ENCODE measurements around the gene TBC1D5.

Gene TBC1D5

GRCh38 chr3:17278006-17278405, 464.4 kb downstream of the TBC1D5 start:
- in situ Hi-C loops (cut with MboI; ENCODE audit: low pct_unique_long_range_greater_than_20kb, low sequenced_read_pairs, unreplicated experiment), result no loop called here
- TF ChIP-seq, protein P1, sequence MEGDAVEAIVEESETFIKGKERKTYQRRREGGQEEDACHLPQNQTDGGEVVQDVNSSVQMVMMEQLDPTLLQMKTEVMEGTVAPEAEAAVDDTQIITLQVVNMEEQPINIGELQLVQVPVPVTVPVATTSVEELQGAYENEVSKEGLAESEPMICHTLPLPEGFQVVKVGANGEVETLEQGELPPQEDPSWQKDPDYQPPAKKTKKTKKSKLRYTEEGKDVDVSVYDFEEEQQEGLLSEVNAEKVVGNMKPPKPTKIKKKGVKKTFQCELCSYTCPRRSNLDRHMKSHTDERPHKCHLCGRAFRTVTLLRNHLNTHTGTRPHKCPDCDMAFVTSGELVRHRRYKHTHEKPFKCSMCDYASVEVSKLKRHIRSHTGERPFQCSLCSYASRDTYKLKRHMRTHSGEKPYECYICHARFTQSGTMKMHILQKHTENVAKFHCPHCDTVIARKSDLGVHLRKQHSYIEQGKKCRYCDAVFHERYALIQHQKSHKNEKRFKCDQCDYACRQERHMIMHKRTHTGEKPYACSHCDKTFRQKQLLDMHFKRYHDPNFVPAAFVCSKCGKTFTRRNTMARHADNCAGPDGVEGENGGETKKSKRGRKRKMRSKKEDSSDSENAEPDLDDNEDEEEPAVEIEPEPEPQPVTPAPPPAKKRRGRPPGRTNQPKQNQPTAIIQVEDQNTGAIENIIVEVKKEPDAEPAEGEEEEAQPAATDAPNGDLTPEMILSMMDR (IDR thresholded peaks at IDR 0.05; ENCODE audit: extremely low read depth, insufficient read depth, missing control alignments), result no peak
- DNase-seq (ENCODE audit: low spot score), result no peak

DNA sequence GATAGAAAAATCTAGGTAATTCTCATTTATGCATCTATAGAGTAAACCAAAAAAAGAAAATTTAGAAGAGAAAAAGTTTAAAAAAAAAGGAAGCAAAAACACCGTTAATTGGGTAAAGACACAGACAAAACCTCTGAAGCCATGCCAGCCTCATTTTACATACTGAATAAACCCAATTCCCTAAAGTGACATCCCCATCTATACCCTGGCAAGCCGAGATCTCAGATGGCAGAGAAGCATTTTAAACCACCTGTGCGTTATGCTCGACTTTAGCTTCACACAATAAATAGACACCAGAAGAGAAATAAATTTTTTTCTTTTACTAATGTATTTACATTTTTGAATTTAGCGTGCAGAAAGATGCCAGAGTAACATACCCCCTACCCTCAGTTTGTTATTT, 475.6 kb downstream of the TBC1D5 start:
- in situ Hi-C loops (cut with MboI; ENCODE audit: low pct_unique_long_range_greater_than_20kb, low sequenced_read_pairs, unreplicated experiment), result loop anchor here (10.0 to 25.0 kb wide), 2 partner anchors 148 to 570 kb away; no protein-coding TSS in a partner anchor
- DNase-seq (ENCODE audit: low spot score), result no peak
- TF ChIP-seq, protein P1 (IDR thresholded peaks at IDR 0.05; ENCODE audit: extremely low read depth, insufficient read depth, missing control alignments), result no peak

DNA sequence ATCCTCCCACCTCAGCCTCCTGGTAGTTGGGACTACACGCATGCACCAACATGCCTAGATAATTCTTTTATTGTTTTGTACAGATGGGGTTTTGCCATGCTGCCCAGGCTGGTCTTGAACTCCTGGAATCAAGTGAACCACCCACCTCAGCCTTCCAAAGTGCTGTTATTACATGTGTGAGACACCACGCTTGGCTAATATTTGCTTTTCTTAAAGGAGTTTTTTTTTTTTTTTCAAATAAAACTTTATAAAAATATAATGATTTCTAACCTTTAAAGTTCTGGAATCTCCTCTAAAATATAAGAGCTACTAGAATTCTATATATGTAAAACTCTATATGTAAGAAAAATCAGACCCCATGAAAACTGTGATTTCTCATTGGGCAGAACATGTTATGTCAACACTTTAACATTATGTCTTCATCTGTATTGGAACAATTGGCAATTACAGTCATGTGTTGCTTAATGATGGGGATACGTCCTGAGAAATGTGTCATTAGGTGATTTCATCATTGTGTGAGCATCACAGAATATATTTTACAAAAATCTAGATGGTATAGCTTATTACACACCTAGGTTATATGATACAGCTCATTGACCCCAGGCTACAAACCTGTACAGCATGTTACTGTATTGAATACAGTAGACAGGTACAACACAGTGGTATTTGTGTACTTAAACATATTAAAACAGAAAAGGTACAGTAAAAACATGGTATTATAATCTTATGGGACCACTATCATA, 480.6 kb downstream of the TBC1D5 start:
- TF ChIP-seq, protein P1 (IDR thresholded peaks at IDR 0.05; ENCODE audit: extremely low read depth, insufficient read depth, missing control alignments), result no peak
- DNase-seq (ENCODE audit: low spot score), result no peak
- in situ Hi-C loops (cut with MboI; ENCODE audit: low pct_unique_long_range_greater_than_20kb, low sequenced_read_pairs, unreplicated experiment), result loop anchor here (10.0 to 25.0 kb wide), 2 partner anchors 153 to 576 kb away; no protein-coding TSS in a partner anchor

DNA sequence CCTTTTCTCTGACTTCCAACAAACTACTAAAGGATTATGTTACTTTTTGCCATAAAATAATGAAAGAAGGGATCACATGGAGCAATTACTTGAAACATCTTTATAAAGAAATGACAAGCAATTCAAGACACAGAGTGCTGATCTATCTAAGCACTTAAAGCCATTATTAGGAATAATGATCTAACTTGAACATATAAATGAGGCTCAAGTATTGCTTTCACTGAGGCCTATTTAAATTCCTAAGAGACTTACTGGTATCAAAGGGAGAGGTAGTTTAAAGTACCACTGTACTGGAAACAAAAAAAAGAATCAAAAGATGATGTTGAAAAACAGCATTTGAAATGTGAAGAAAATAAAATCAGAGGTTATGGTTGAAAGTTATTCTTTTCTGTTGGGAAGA, 482.2 kb downstream of the TBC1D5 start:
- in situ Hi-C loops (cut with MboI; ENCODE audit: low pct_unique_long_range_greater_than_20kb, low sequenced_read_pairs, unreplicated experiment), result loop anchor here (10.0 to 25.0 kb wide), 2 partner anchors 155 to 577 kb away; no protein-coding TSS in a partner anchor
- DNase-seq (ENCODE audit: low spot score), result no peak
- TF ChIP-seq, protein P1 (IDR thresholded peaks at IDR 0.05; ENCODE audit: extremely low read depth, insufficient read depth, missing control alignments), result no peak

- no peak for DNase-seq (ENCODE audit: low spot score)
- TF ChIP-seq, protein P1 (IDR thresholded peaks at IDR 0.05; ENCODE audit: extremely low read depth, insufficient read depth, missing control alignments), result no peak
- in situ Hi-C loops (cut with MboI; ENCODE audit: low pct_unique_long_range_greater_than_20kb, low sequenced_read_pairs, unreplicated experiment), result loop anchor here (10.0 to 25.0 kb wide), 2 partner anchors 155 to 578 kb away; no protein-coding TSS in a partner anchor
Measured at GRCh38 chr3:17259685-17260084, 482.7 kb downstream of the TBC1D5 start.

GRCh38 chr3:17258823-17259436, 483.5 kb downstream of the TBC1D5 start:
- TF ChIP-seq, protein P1 (IDR thresholded peaks at IDR 0.05; ENCODE audit: extremely low read depth, insufficient read depth, missing control alignments), result peak; percentile 64
- peak; percentile 52 for DNase-seq (ENCODE audit: low spot score)
- in situ Hi-C loops (cut with MboI; ENCODE audit: low pct_unique_long_range_greater_than_20kb, low sequenced_read_pairs, unreplicated experiment), result loop anchor here (25.0 kb wide), 1 partner anchor 578 kb away; no protein-coding TSS in a partner anchor

Data from GM13977 (cell line).